SK-N-SH (cell line): ENCODE results near the gene COG2. TPM values are rescaled to one million over a fixed set of nuclear protein-coding genes. Genes with fewer than 3 reads are reported as not detected.

Experiments
- CTCF ChIA-PET: fragments of 300-600, 350-600 bp; formaldehyde crosslinking; extraction: SDS; loops from one replicate; lab custom pipeline; 2021; lab: Yijun Ruan, JAX
- POLR2A ChIA-PET: fragments of 350-600 bp; sonication (Branson Sonifier 250); formaldehyde crosslinking; extraction: SDS; loops from one replicate; lab custom pipeline; 2020; ENCODE audit warnings: antibody characterized with exemption, inconsistent platforms; lab: Yijun Ruan, JAX
- DNase-seq: peaks from one replicate; pipeline ENCODE4 v3.0.0; 2012
- H2AFZ ChIP-seq: fragments of 200-600 bp; sonication (generic); 2 replicates; pipeline ENCODE4 v1.8.1; 2016; ENCODE audit warnings: antibody characterized with exemption, mild to moderate bottlenecking, low read depth
- H3F3A ChIP-seq: fragments of 200-600 bp; sonication (generic); replicated peaks from 2 replicates; pipeline ENCODE3; 2016; ENCODE audit warnings: antibody characterized with exemption, mild to moderate bottlenecking; ENCODE audit not compliant: insufficient read depth
- H3K27ac ChIP-seq, 2 experiments: fragments of 200-500 bp in 1 of 2; fragments of 200-600 bp in 1 of 2; sonication (Bioruptor generic) in 1 of 2; sonication (generic), shearing (Covaris generic) in 1 of 2; 2 replicates each; pipeline versions ENCODE4 v1.5.1 to v1.6.1; 2014 to 2016; ENCODE audit warnings: low read depth in 2 of 2, inconsistent platforms in 1 of 2, low read length in 1 of 2, mild to moderate bottlenecking in 1 of 2, mixed read lengths in 1 of 2
- H3K27me3 ChIP-seq: fragments of 200-600 bp; sonication (generic), shearing (Covaris generic); 2 replicates; pipeline ENCODE4 v1.6.1; 2016; ENCODE audit warnings: mixed run types; ENCODE audit not compliant: insufficient read depth
- H3K36me3 ChIP-seq, 2 experiments: fragments of 200-500 bp in 1 of 2; fragments of 200-600 bp in 1 of 2; sonication (Bioruptor generic) in 1 of 2; sonication (generic) in 1 of 2; replicated peaks in 1 of 2; 2 replicates each; pipeline versions ENCODE3 to v1.5.1; 2014 to 2016; ENCODE audit warnings: low read length in 1 of 2, mild to moderate bottlenecking in 1 of 2; ENCODE audit not compliant: insufficient read depth in 2 of 2, control insufficient read depth in 1 of 2
- H3K4me1 ChIP-seq, 2 experiments: fragments of 200-500 bp in 1 of 2; fragments of 200-600 bp in 1 of 2; sonication (Bioruptor generic) in 1 of 2; sonication (generic), shearing (Covaris generic) in 1 of 2; 2 replicates each; pipeline versions ENCODE4 v1.5.1 to v1.6.1; 2014 to 2016; ENCODE audit warnings: low read depth in 1 of 2, low read length in 1 of 2, mixed run types in 1 of 2; ENCODE audit not compliant: insufficient read depth in 2 of 2, control insufficient read depth in 1 of 2
- H3K4me2 ChIP-seq: fragments of 200-600 bp; sonication (generic), shearing (Covaris generic); 2 replicates; pipeline ENCODE4 v1.6.1; 2017; ENCODE audit warnings: mixed run types
- H3K4me3 ChIP-seq, 2 experiments: fragments of 200-500 bp in 1 of 2; fragments of 200-600 bp in 1 of 2; sonication (Bioruptor generic) in 1 of 2; sonication (generic), shearing (Covaris generic) in 1 of 2; 2 replicates each; pipeline versions ENCODE4 v1.5.1 to v1.8.1; 2014 to 2016; ENCODE audit warnings: low read depth in 2 of 2, inconsistent platforms in 1 of 2, low read length in 1 of 2, mild to moderate bottlenecking in 1 of 2, mixed read lengths in 1 of 2, moderate library complexity in 1 of 2
- H3K79me2 ChIP-seq: fragments of 200-600 bp; sonication (generic); 2 replicates; pipeline ENCODE4 v1.8.1; 2017; ENCODE audit warnings: mild to moderate bottlenecking; ENCODE audit not compliant: insufficient read depth
- H3K9ac ChIP-seq: fragments of 200-600 bp; sonication (generic); 2 replicates; pipeline ENCODE4 v1.6.1; 2017; ENCODE audit warnings: mixed run types
- H3K9me2 ChIP-seq: fragments of 200-600 bp; sonication (generic); 2 replicates; pipeline ENCODE4 v1.6.1; 2017; ENCODE audit warnings: mixed run types
- H3K9me3 ChIP-seq: fragments of 200-600 bp; sonication (generic); 2 replicates; pipeline ENCODE4 v1.6.1; 2017; ENCODE audit warnings: mixed run types, mild to moderate bottlenecking, moderate library complexity
- H4K20me1 ChIP-seq: fragments of 200-600 bp; sonication (generic); 2 replicates; pipeline ENCODE4 v1.6.1; 2017; ENCODE audit warnings: mild to moderate bottlenecking, mixed run types; ENCODE audit not compliant: insufficient read depth
- EZH2phosphoT487 ChIP-seq: fragments of 200-600 bp; sonication (generic); IDR thresholded peaks from 2 replicates; pipeline ENCODE4 v1.6.1; 2017; ENCODE audit warnings: low read depth, mixed run types, mild to moderate bottlenecking, antibody characterized with exemption, moderate library complexity, borderline replicate concordance
- FOXJ3 ChIP-seq: sonication (generic); formaldehyde crosslinking; IDR thresholded peaks from 2 replicates; pipeline ENCODE4 v1.5.1; 2020; ENCODE audit warnings: mild to moderate bottlenecking, missing genetic modification reagents
- FOXM1 ChIP-seq: IDR thresholded peaks from 2 replicates; pipeline ENCODE4 v1.4.0; 2012; ENCODE audit warnings: low read depth, mild to moderate bottlenecking
- JUND ChIP-seq: IDR thresholded peaks from 2 replicates; pipeline ENCODE4 v1.4.0; 2012
- MEF2A ChIP-seq: IDR thresholded peaks from 2 replicates; pipeline ENCODE4 v1.4.0; 2012; ENCODE audit warnings: low read depth, borderline replicate concordance
- MXI1 ChIP-seq: IDR thresholded peaks from 2 replicates; pipeline ENCODE4 v1.6.1; 2012; ENCODE audit warnings: mild to moderate bottlenecking, low read depth, low read length, improper control_type of control experiment
- NFIC ChIP-seq: IDR thresholded peaks from 2 replicates; pipeline ENCODE4 v1.4.0; 2012; ENCODE audit warnings: borderline replicate concordance
- POLR2AphosphoS5 ChIP-seq: IDR thresholded peaks from 2 replicates; pipeline ENCODE4 v1.6.1; 2012; ENCODE audit warnings: low read depth, low read length
- RAD21 ChIP-seq: IDR thresholded peaks from 2 replicates; pipeline ENCODE4 v1.6.1; 2012; ENCODE audit warnings: mild to moderate bottlenecking, low read length
- RFX5 ChIP-seq: IDR thresholded peaks from 2 replicates; pipeline ENCODE4 v1.6.1; 2012; ENCODE audit warnings: mild to moderate bottlenecking, improper control_type of control experiment, low read length
- TAF1 ChIP-seq: IDR thresholded peaks from 2 replicates; pipeline ENCODE4 v1.6.1; 2012; ENCODE audit warnings: low read depth, mild to moderate bottlenecking, low read length, moderate library complexity, borderline replicate concordance
- TEAD4 ChIP-seq: IDR thresholded peaks from 2 replicates; pipeline ENCODE4 v1.4.0; 2012; ENCODE audit warnings: mild to moderate bottlenecking, borderline replicate concordance; ENCODE audit not compliant: insufficient read depth
- YY1 ChIP-seq: IDR thresholded peaks from 2 replicates; pipeline ENCODE4 v1.4.0; 2012; ENCODE audit warnings: low read depth, mild to moderate bottlenecking
- WGBS: methylation state at CpG from one replicate; pipeline ENCODE4 v1.1.6; 2017; ENCODE audit warnings: low lambda C conversion rate; 5-methylcytosine and 5-hydroxymethylcytosine counted together
- polyA plus RNA-seq, 3 experiments: library from polyadenylated mRNA; depleted of rRNA; stranded (reverse); fragments of >200 nt; gene quantifications; 2 replicates each; pipeline ENCODE4 v1.2.3, GENCODE V29; 2012
- TF ChIP-seq, protein P1 (sequence below): IDR thresholded peaks from 2 replicates; pipeline ENCODE4 v1.4.0; 2012; ENCODE audit warnings: low read depth, borderline replicate concordance
- TF ChIP-seq, protein P2 (sequence below): IDR thresholded peaks from 2 replicates; pipeline ENCODE4 v1.4.0; 2012; ENCODE audit warnings: low read depth, borderline replicate concordance
- TF ChIP-seq, protein P3 (sequence below): fragments of 150-350 bp; IDR thresholded peaks from 2 replicates; pipeline ENCODE4 v1.6.1; 2017; ENCODE audit warnings: antibody characterized with exemption, low read length, low read depth, borderline replicate concordance

COG2 gene
- polyA plus RNA-seq, 1 of the 3 experiments (the other 2 are of a cell fraction): 11.0 TPM

DNA sequence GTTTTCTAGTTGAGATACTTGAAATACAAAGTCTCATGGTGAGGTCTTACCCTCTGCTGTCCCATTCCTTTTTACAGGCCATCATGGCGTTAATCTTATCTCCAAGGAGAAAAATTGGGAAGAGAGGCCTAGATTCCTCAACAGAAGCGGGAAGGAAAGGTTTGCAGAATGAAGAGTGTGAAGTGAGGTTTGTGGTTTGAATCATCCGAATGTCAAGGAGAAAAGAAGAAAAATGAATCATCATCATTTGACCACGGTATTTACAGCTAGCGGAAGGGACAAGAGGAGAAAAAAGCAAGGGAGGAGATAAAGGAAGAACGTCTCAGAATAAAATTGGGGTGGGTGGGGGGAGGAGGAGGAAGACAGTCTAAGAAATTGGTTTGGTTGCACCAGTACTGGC is 935 bp upstream of the COG2 start:
- no peaks in the 10 kb centered on the region for H3K9me3 ChIP-seq
- no peaks in the 10 kb centered on the region for H3K9me2 ChIP-seq
- H3K4me2 ChIP-seq: peak overlapping the region; percentile 86
- peaks cover 5% of the 10 kb centered on the region for H3F3A ChIP-seq
- no peak overlapping the region for H3K9ac ChIP-seq
- H3K27ac ChIP-seq: no peak overlapping the region
- TF ChIP-seq FOXM1 (no peak), POLR2AphosphoS5 (no peak), JUND (no peak), MEF2A (no peak)
- TF ChIP-seq, protein P1, sequence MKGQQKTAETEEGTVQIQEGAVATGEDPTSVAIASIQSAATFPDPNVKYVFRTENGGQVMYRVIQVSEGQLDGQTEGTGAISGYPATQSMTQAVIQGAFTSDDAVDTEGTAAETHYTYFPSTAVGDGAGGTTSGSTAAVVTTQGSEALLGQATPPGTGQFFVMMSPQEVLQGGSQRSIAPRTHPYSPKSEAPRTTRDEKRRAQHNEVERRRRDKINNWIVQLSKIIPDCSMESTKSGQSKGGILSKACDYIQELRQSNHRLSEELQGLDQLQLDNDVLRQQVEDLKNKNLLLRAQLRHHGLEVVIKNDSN: no peak
- no peak overlapping the region for H3K4me3 ChIP-seq
- WGBS: 59% methylated on average over 6 of the region's 6 CpGs
- no peak for DNase-seq
- H3K79me2 ChIP-seq: peaks cover 39% of the 10 kb centered on the region
- H4K20me1 ChIP-seq: peaks cover 4% of the 10 kb centered on the region; the same call in 1 of the 2 replicates
- H3K4me1 ChIP-seq: peaks cover 10 to 20% of the 10 kb centered on the region in 2 experiments
- CTCF ChIA-PET: interaction anchor here (0.6 to 2.5 kb wide), 23 partner anchors 8 to 337 kb away, joined by 3 to 12 read pairs (median 4); partner anchors contain the start of gene C1orf198
- peak overlapping the region; percentile 89; the same call in 1 of the 2 replicates for H2AFZ ChIP-seq
- H3K36me3 ChIP-seq: peaks cover 0 to 2% of the 10 kb centered on the region in 2 experiments
- H3K27me3 ChIP-seq: peaks cover 7% of the 10 kb centered on the region; the same call in 1 of the 2 replicates
- POLR2A ChIA-PET: no interaction called here

DNA sequence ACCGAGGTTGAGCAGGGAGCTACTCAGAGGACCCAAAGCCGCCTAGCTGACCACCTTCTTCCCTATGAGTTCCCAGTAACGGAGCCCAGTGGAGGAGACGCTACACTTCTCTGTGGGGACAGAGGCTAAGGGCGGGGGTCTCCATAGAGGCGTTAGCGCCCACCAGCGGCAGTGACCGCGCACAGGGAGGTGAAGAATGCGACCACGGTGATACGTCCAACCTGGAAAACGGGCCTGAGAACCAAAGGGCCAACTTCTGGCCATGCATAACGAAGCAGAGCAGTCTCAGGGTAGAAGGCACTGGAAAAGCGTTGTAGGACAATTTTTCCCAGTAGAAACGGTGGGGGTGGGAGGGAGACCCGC is 400 bp upstream of the COG2 start:
- Histone ChIP-seq H3K27ac (peak overlapping the region in 1 of 2 experiments; percentile 55; a peak in 1 of 4 replicates), H3K4me3 (peak overlapping the region; percentile 91 to 99), H2AFZ (peak overlapping the region; percentile 89), H3K27me3 (peaks cover 7% of the 10 kb centered on the region; the same call in 1 of the 2 replicates), H3K4me2 (peak overlapping the region; percentile 86), H3K79me2 (peaks cover 44% of the 10 kb centered on the region), H3K9me2 (no peaks in the 10 kb centered on the region), H3K9me3 (no peaks in the 10 kb centered on the region), H3F3A (peaks cover 5% of the 10 kb centered on the region), H3K36me3 (peaks cover 0 to 7% of the 10 kb centered on the region in 2 experiments), H3K4me1 (peaks cover 10 to 20% of the 10 kb centered on the region in 2 experiments), H4K20me1 (peaks cover 4% of the 10 kb centered on the region; the same call in 1 of the 2 replicates), H3K9ac (no peak overlapping the region)
- POLR2A ChIA-PET: interaction anchor here (0.6 to 1.0 kb wide), 3 partner anchors 117 to 246 kb away, joined by 3 to 6 read pairs (median 4); no protein-coding TSS in a partner anchor
- CTCF ChIA-PET: interaction anchor here (0.6 to 2.5 kb wide), 31 partner anchors 9 to 636 kb away, joined by 3 to 12 read pairs (median 4); partner anchors contain the start of gene C1orf198
- 9% methylated on average over 16 of the region's 18 CpGs for WGBS
- TF ChIP-seq POLR2AphosphoS5 (no peak), NFIC (no peak), TAF1 (no peak), YY1 (no peak), TEAD4 (no peak), RFX5 (no peak), MXI1 (no peak), RAD21 (no peak), MEF2A (no peak), EZH2phosphoT487 (no peak), JUND (no peak), FOXJ3 (CRISPR knock-in tag) (no peak)
- TF ChIP-seq, protein P2, sequence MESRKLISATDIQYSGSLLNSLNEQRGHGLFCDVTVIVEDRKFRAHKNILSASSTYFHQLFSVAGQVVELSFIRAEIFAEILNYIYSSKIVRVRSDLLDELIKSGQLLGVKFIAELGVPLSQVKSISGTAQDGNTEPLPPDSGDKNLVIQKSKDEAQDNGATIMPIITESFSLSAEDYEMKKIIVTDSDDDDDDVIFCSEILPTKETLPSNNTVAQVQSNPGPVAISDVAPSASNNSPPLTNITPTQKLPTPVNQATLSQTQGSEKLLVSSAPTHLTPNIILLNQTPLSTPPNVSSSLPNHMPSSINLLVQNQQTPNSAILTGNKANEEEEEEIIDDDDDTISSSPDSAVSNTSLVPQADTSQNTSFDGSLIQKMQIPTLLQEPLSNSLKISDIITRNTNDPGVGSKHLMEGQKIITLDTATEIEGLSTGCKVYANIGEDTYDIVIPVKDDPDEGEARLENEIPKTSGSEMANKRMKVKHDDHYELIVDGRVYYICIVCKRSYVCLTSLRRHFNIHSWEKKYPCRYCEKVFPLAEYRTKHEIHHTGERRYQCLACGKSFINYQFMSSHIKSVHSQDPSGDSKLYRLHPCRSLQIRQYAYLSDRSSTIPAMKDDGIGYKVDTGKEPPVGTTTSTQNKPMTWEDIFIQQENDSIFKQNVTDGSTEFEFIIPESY: no peak
- TF ChIP-seq, protein P3, sequence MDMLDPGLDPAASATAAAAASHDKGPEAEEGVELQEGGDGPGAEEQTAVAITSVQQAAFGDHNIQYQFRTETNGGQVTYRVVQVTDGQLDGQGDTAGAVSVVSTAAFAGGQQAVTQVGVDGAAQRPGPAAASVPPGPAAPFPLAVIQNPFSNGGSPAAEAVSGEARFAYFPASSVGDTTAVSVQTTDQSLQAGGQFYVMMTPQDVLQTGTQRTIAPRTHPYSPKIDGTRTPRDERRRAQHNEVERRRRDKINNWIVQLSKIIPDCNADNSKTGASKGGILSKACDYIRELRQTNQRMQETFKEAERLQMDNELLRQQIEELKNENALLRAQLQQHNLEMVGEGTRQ: no peak
- no peak for DNase-seq
